Airway epithelial cell (primary cell): Measurements from ENCODE around the gene CCDC28A. TPM values are rescaled to one million over a fixed set of nuclear protein-coding genes. Genes with fewer than 3 reads are reported as not detected.

Source experiments
- total RNA-seq: library from RNA; depleted of rRNA; stranded (reverse); fragments of >200 nt; gene quantifications from 2 replicates; pipeline ENCODE4 v1.2.3, GENCODE V29; 2015

The CCDC28A gene
- total RNA-seq: 6.5 and 9.4 TPM in 2 replicates

DNA sequence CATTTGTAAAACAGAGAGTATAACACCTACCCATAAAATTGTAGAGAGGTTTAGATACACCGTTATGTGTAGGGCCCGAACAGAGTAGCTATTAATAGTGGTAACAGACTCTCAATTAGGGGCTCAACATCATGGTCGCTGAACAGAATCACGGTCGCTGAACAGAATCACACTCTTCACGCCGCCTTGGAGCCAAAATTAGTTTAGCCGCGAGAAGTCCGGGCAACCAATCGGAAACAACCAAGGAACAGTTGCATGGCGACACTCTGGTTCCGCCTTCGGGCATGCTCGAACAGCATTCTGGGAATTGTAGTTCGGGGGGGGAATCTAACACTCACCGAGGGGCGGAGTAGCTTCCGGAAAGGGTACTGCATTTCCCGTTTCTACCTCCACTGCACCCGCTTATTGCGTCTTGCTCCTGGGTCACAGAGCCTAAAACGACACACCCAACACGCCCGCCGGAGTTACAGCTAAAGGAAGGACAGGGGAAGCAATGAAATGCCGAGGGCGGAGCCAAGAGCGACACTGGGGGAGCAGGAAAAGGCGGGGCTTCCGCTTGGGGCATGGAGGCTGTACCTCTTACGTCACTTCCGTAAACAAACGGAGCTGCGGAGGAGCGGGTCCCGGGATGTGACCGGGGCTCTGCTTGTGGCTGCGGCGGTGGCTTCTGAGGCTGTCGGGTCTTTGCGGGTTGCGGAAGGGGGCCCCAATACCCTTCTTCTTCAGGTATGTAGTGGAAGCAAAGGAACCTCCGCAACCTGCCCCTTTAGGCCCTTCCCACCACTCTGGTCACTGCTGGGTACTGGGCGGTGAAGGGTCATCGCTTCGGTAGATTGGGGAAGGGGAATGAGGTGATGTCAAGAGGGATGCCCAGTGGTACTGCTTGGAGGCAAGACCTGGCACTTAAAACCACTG, at the start of gene CCDC28A:
Gene CCDC28A, plus strand, starts transcription at position 593 of the 915 bp plus-strand sequence. CDS start 2,352 bp downstream, outside the sequence.

GRCh38 chr6:138795809-138796603, 22.4 kb downstream of the CCDC28A start, which contains the start of gene ECT2L:
Gene ECT2L, plus strand, starts transcription at chr6:138796087. Its CDS starts 17,188 bp downstream, at chr6:138813275.

Other genes starting within 250 kb of the CCDC28A start
- gene ECT2L, start 22.3 kb downstream of the CCDC28A start, total RNA-seq: not detected in 2 replicates
- 26.8 and 32.6 TPM in 2 replicates for gene REPS1, start 214.5 kb downstream of the CCDC28A start, total RNA-seq